HCT116 (cell line): ENCODE data around the gene TARS2. TPM values are rescaled to one million over a fixed set of nuclear protein-coding genes. Genes with fewer than 3 reads are reported as not detected.

Source experiments
- ATAC-seq: fragments of 200-7000 bp; cut with Tn5 transposase; 2 replicates; pipeline ENCODE4 v1.9.1; 2020; ENCODE audit warnings: mild to moderate bottlenecking, moderate library complexity
- BruUV-seq: library from RNA; stranded (reverse); fragments of 400-500 nt; replicated peaks from 2 replicates; lab custom pipeline; 2021; lab: Mats Ljungman, UMichigan
- CTCF ChIA-PET: fragments of 300-600 bp; sonication (Branson Sonifier 250); formaldehyde crosslinking; loops from one replicate; lab custom pipeline; 2021; ENCODE audit warnings: antibody characterized with exemption; lab: Charles Lee
- POLR2A ChIA-PET: fragments of 300-600, 350-600 bp; sonication (Branson Sonifier 250); formaldehyde crosslinking; loops from one replicate; lab custom pipeline; 2021; ENCODE audit warnings: antibody characterized with exemption; lab: Charles Lee
- RAD21 ChIA-PET, 2 experiments: fragments of 300-600 bp; sonication (Branson Sonifier 250); formaldehyde crosslinking; loops; one replicate each; lab custom pipeline; 2023; ENCODE audit warnings: low total read pairs in 2 of 2; ENCODE audit not compliant: uncharacterized antibody in 2 of 2, unreplicated experiment in 2 of 2, low non-redundant PET in 1 of 2; lab: Charles Lee
- DNase-seq: peaks from one replicate; pipeline ENCODE4 v3.0.0-alpha.2; 2010; ENCODE audit warnings: low read depth, low spot score
- H2AFZ ChIP-seq: fragments of 200-600 bp; shearing (Covaris generic), sonication (generic); 2 replicates; pipeline ENCODE4 v1.6.1; 2017; ENCODE audit warnings: low read depth, mixed run types, mixed read lengths, antibody characterized with exemption, low read length; ENCODE audit not compliant: poor library complexity, severe bottlenecking
- H3K27ac ChIP-seq: 2 replicates; pipeline ENCODE4 v1.5.1; 2012; ENCODE audit warnings: low read depth, low read length
- H3K27me3 ChIP-seq: fragments of 200-600 bp; sonication (generic); 2 replicates; pipeline ENCODE4 v1.6.1; 2016; ENCODE audit warnings: mixed run types, low read length, mixed read lengths; ENCODE audit not compliant: insufficient read depth
- H3K36me3 ChIP-seq, 2 experiments: fragments of 200-500 bp in 1 of 2; fragments of 200-600 bp in 1 of 2; sonication (Bioruptor generic) in 1 of 2; sonication (generic) in 1 of 2; 2 replicates each; pipeline versions ENCODE4 v1.5.1 to v1.6.1; 2014 to 2016; ENCODE audit warnings: low read length in 2 of 2, inconsistent platforms in 1 of 2, mixed read lengths in 1 of 2, mixed run types in 1 of 2; ENCODE audit not compliant: insufficient read depth in 2 of 2, control insufficient read depth in 1 of 2
- H3K4me1 ChIP-seq, 2 experiments: fragments of 200-600 bp in 1 of 2; sonication (generic) in 1 of 2; 2 replicates each; pipeline versions ENCODE4 v1.5.1 to v1.6.1; 2012 to 2017; ENCODE audit warnings: low read length in 2 of 2, inconsistent platforms in 1 of 2, mild to moderate bottlenecking in 1 of 2, mixed read lengths in 1 of 2, mixed run types in 1 of 2, moderate library complexity in 1 of 2; ENCODE audit not compliant: insufficient read depth in 2 of 2, control insufficient read depth in 1 of 2
- H3K4me2 ChIP-seq: fragments of 200-600 bp; sonication (generic); 2 replicates; pipeline ENCODE4 v1.6.1; 2017; ENCODE audit warnings: mixed run types, low read length, mixed read lengths
- H3K4me3 ChIP-seq, 2 experiments: fragments of 200-600 bp in 1 of 2; sonication (generic) in 1 of 2; replicated peaks in 1 of 2; 2 replicates each; pipeline ENCODE4 v1.5.1; 2011 to 2016; ENCODE audit warnings: low read length in 2 of 2, control low read depth in 1 of 2, low read depth in 1 of 2, mild to moderate bottlenecking in 1 of 2, mixed read lengths in 1 of 2, mixed run types in 1 of 2
- H3K79me2 ChIP-seq: fragments of 200-600 bp; sonication (generic); 2 replicates; pipeline ENCODE4 v1.6.1; 2017; ENCODE audit warnings: mild to moderate bottlenecking, mixed run types, low read length, moderate library complexity, mixed read lengths; ENCODE audit not compliant: insufficient read depth
- H3K9ac ChIP-seq: fragments of 200-600 bp; sonication (generic); 2 replicates; pipeline ENCODE4 v1.6.1; 2016; ENCODE audit warnings: low read length, mixed read lengths
- H3K9me2 ChIP-seq: fragments of 200-600 bp; sonication (generic), shearing (Covaris generic); 2 replicates; pipeline ENCODE4 v1.6.1; 2017; ENCODE audit warnings: mixed run types, mild to moderate bottlenecking, moderate library complexity; ENCODE audit not compliant: insufficient read depth
- H3K9me3 ChIP-seq, 2 experiments: fragments of 200-500 bp in 1 of 2; fragments of 200-600 bp in 1 of 2; sonication (Bioruptor generic) in 1 of 2; sonication (generic) in 1 of 2; 2 replicates each; pipeline ENCODE4 v1.6.1; 2014 to 2017; ENCODE audit warnings: low read length in 2 of 2, mixed read lengths in 2 of 2, inconsistent platforms in 1 of 2, low read depth in 1 of 2, mild to moderate bottlenecking in 1 of 2, mixed run types in 1 of 2, moderate library complexity in 1 of 2; ENCODE audit not compliant: control insufficient read depth in 1 of 2, insufficient read depth in 1 of 2
- H4K20me1 ChIP-seq: fragments of 200-600 bp; sonication (generic), shearing (Covaris generic); 2 replicates; pipeline ENCODE4 v1.6.1; 2017; ENCODE audit warnings: mixed run types, mild to moderate bottlenecking, moderate library complexity; ENCODE audit not compliant: insufficient read depth
- ATF3 ChIP-seq: IDR thresholded peaks from 2 replicates; pipeline ENCODE4 v1.6.1; 2012
- CBX3 ChIP-seq: IDR thresholded peaks from 2 replicates; pipeline ENCODE4 v1.6.1; 2012; ENCODE audit warnings: low read depth
- CEBPB ChIP-seq: IDR thresholded peaks from 2 replicates; pipeline ENCODE4 v1.6.1; 2012; ENCODE audit warnings: low read depth
- EGR1 ChIP-seq: IDR thresholded peaks from 2 replicates; pipeline ENCODE4 v1.6.1; 2012; ENCODE audit warnings: low read depth
- ELF1 ChIP-seq: IDR thresholded peaks from 2 replicates; pipeline ENCODE4 v1.6.1; 2012; ENCODE audit warnings: low read depth, borderline replicate concordance
- EZH2 ChIP-seq: fragments of 200-600 bp; sonication (generic); IDR thresholded peaks from 2 replicates; pipeline ENCODE4 v1.6.1; 2017; ENCODE audit warnings: antibody characterized with exemption, mixed run types
- MAX ChIP-seq: IDR thresholded peaks from 2 replicates; pipeline ENCODE4 v1.6.1; 2012
- POLR2A ChIP-seq: IDR thresholded peaks from 2 replicates; pipeline ENCODE4 v1.7.0; 2011; ENCODE audit warnings: borderline replicate concordance; ENCODE audit not compliant: insufficient read depth, insufficient read length; ENCODE audit errors: extremely low read depth
- RAD21 ChIP-seq: IDR thresholded peaks from 2 replicates; pipeline ENCODE4 v1.6.1; 2012; ENCODE audit warnings: low read depth, mild to moderate bottlenecking
- REST ChIP-seq: IDR thresholded peaks from 2 replicates; pipeline ENCODE4 v1.6.1; 2012; ENCODE audit warnings: low read depth
- SIN3A ChIP-seq: IDR thresholded peaks from 2 replicates; pipeline ENCODE4 v1.6.1; 2012; ENCODE audit warnings: low read depth
- SRF ChIP-seq: IDR thresholded peaks from 2 replicates; pipeline ENCODE4 v1.6.1; 2012; ENCODE audit warnings: low read depth
- ZFX ChIP-seq: fragments of 450-650 bp; IDR thresholded peaks from 2 replicates; pipeline ENCODE4 v1.6.1; 2017
- ZNF274 ChIP-seq: fragments of 200-500 bp; sonication (Bioruptor generic); IDR thresholded peaks from 2 replicates; pipeline ENCODE4 v1.6.1; 2014; ENCODE audit warnings: mild to moderate bottlenecking, low read depth, low read length, inconsistent platforms
- intact Hi-C: fragments of 100-400 bp; cut with micrococcal nuclease; formaldehyde crosslinking; loops from 2 replicates; pipeline ENCODE4 v1.10.0; 2022
- total RNA-seq: library from RNA; stranded (reverse); gene quantifications from one replicate; pipeline ENCODE4 v1.2.1, GENCODE V29; 2021; ENCODE audit not compliant: unreplicated experiment
- TF ChIP-seq, protein P1 (sequence below), 3 experiments: fragments of 200-600 bp in 1 of 3; sonication (generic) in 1 of 3; IDR thresholded peaks in 2 of 3; conservative IDR thresholded peaks in 1 of 3; 2 replicates each; pipeline ENCODE4 v1.5.1; 2012 to 2017; ENCODE audit warnings: low read depth in 2 of 3, low read length in 2 of 3, antibody characterized with exemption in 1 of 3, borderline replicate concordance in 1 of 3, control low read depth in 1 of 3, mild to moderate bottlenecking in 1 of 3, mixed read lengths in 1 of 3, mixed run types in 1 of 3, moderate library complexity in 1 of 3; ENCODE audit not compliant: insufficient read depth in 1 of 3

The TARS2 gene
- total RNA-seq, 1 experiment from 2014 or later = 23.2 TPM

DNA sequence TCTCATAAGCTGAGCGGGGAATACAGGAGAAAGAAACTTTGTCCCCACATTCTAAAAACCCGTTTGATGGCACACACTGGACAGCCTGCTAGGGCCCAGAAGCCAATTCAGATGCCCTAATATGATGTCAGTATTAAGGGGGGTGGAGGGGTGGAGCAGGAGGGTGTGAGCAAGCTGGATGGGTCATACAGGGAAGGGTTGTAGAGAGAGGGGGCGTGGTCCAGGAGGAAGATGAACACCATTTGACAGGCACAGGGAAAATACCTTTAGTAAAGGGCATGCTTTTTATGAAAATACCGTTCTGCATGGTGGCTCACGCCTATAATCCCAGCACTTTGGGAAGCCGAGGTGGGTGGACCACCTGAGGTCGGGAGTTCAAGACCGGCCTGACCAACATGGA, 6.0 kb downstream of the TARS2 start (continued):
- no peak for TF ChIP-seq ZFX

DNA sequence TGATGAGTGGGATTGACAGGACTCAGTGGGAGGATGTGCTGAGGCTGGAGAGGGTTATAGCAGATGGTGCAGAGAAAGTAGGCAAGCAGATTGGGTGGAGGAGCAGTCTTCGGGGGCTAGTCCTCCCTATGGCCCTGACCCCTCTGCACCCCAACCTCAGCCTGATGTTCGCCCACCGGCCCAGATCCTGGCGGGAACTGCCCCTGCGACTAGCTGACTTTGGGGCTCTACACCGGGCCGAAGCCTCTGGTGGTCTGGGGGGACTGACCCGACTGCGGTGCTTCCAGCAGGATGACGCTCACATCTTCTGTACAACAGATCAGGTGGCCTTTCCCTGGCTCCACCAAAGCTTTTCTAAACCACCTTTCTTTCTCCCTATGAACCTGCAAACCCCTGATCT, 11.1 kb downstream of the TARS2 start:
- TF ChIP-seq POLR2A = no peak
- TF ChIP-seq RAD21 = no peak
- TF ChIP-seq MAX = no peak
- TF ChIP-seq EGR1 = no peak
- no peak for TF ChIP-seq CEBPB
- no peak for TF ChIP-seq ATF3
- no peak for TF ChIP-seq ZFX
- no peak for TF ChIP-seq SRF
- TF ChIP-seq CBX3 = no peak
- Histone ChIP-seq H3K27ac (no peak overlapping the region), H4K20me1 (no peaks in the 10 kb centered on the region), H3K4me1 (no peaks in the 10 kb centered on the region), H3K27me3 (no peaks in the 10 kb centered on the region), H3K36me3 (peaks cover 7 to 12% of the 10 kb centered on the region in 2 experiments; a peak in 3 of 4 replicates), H3K9ac (no peak overlapping the region), H3K79me2 (no peaks in the 10 kb centered on the region), H2AFZ (no peak overlapping the region), H3K4me3 (no peak overlapping the region), H3K4me2 (no peak overlapping the region), H3K9me2 (no peaks in the 10 kb centered on the region), H3K9me3 (no peaks in the 10 kb centered on the region)
- CTCF ChIA-PET = no interaction called here
- POLR2A ChIA-PET = no interaction called here
- intact Hi-C loops = no loop called here
- BruUV-seq = TSS peak; percentile 17
- ATAC-seq = no peak
- RAD21 ChIA-PET = no interaction called here
- DNase-seq = no peak

- POLR2A ChIA-PET = no interaction called here
- DNase-seq (no peak), ATAC-seq (no peak)
- Histone ChIP-seq H3K27me3 (no peaks in the 10 kb centered on the region), H2AFZ (no peak overlapping the region), H3K79me2 (no peaks in the 10 kb centered on the region), H4K20me1 (no peaks in the 10 kb centered on the region), H3K4me3 (no peak overlapping the region), H3K27ac (no peak overlapping the region), H3K36me3 (peaks cover 12 to 22% of the 10 kb centered on the region in 2 experiments; a peak in 3 of 4 replicates), H3K4me2 (no peak overlapping the region), H3K9me2 (no peaks in the 10 kb centered on the region), H3K4me1 (peaks cover 9 to 12% of the 10 kb centered on the region in 2 experiments), H3K9me3 (no peaks in the 10 kb centered on the region), H3K9ac (no peak overlapping the region)
- CTCF ChIA-PET = interaction anchor here (1.2 kb wide), 1 partner anchor 27 kb away, joined by 3 read pairs; no protein-coding TSS in a partner anchor
- no TSS peak for BruUV-seq
- RAD21 ChIA-PET = no interaction called here
- intact Hi-C loops = no loop called here
- no peak for TF ChIP-seq EZH2
- no peak for TF ChIP-seq MAX
- no peak for TF ChIP-seq REST
- no peak for TF ChIP-seq ELF1
- no peak for TF ChIP-seq SIN3A
- TF ChIP-seq EGR1 = no peak
- TF ChIP-seq, protein P1, sequence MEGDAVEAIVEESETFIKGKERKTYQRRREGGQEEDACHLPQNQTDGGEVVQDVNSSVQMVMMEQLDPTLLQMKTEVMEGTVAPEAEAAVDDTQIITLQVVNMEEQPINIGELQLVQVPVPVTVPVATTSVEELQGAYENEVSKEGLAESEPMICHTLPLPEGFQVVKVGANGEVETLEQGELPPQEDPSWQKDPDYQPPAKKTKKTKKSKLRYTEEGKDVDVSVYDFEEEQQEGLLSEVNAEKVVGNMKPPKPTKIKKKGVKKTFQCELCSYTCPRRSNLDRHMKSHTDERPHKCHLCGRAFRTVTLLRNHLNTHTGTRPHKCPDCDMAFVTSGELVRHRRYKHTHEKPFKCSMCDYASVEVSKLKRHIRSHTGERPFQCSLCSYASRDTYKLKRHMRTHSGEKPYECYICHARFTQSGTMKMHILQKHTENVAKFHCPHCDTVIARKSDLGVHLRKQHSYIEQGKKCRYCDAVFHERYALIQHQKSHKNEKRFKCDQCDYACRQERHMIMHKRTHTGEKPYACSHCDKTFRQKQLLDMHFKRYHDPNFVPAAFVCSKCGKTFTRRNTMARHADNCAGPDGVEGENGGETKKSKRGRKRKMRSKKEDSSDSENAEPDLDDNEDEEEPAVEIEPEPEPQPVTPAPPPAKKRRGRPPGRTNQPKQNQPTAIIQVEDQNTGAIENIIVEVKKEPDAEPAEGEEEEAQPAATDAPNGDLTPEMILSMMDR (IDR thresholded peaks at IDR 0.05 in 2 of 3, conservative IDR thresholded peaks at IDR 0.05 in 1 of 3; ENCODE audit: borderline replicate concordance in 1 of 3, insufficient read depth in 1 of 3, low read depth in 2 of 3, low read length in 2 of 3) = no peak
- no peak for TF ChIP-seq ZNF274
Observed at GRCh38 chr1:150505431-150505830, 18.2 kb downstream of the TARS2 start.
